Esophagus muscularis mucosa (tissue), 4 donors: Measurements from ENCODE around the gene RIMS3. TPM values are rescaled to one million over a fixed set of nuclear protein-coding genes. Genes with fewer than 3 reads are reported as not detected.

ENCODE experiments used
- DNase-seq: peaks from one replicate; pipeline ENCODE4 v3.0.0-alpha.2; 2017; ENCODE audit errors: extremely low spot score
- H3K27ac ChIP-seq, 4 donors: fragments of 200-600 bp; sonication (generic); replicated peaks in 1 of 4; 1 replicate in 3 of 4; 2 replicates in 1 of 4; pipeline ENCODE4 v1.5.1; 2016 to 2019; ENCODE audit warnings: mild to moderate bottlenecking in 1 of 4
- H3K27me3 ChIP-seq, 4 donors: fragments of 200-600 bp; sonication (generic); one replicate each; pipeline versions ENCODE4 v1.5.1 to v1.6.0; 2016 to 2019
- H3K36me3 ChIP-seq, 4 donors: fragments of 200-600 bp; sonication (generic); one replicate each; pipeline ENCODE4 v1.5.1; 2016 to 2019
- H3K4me1 ChIP-seq, 4 donors: fragments of 200-600 bp; sonication (generic); one replicate each; pipeline ENCODE4 v1.5.1; 2016 to 2019
- H3K4me3 ChIP-seq, 4 donors: fragments of 200-600 bp; sonication (generic); 1 replicate in 2 of 4; 2 replicates in 2 of 4; pipeline ENCODE4 v1.5.1; 2016 to 2019; ENCODE audit warnings: mild to moderate bottlenecking in 4 of 4, moderate library complexity in 1 of 4
- H3K9me3 ChIP-seq, 4 donors: fragments of 200-600 bp; sonication (generic); 1 replicate in 3 of 4; 2 replicates in 1 of 4; pipeline ENCODE4 v1.5.1; 2016 to 2019
- EP300 ChIP-seq: sonication (generic); formaldehyde crosslinking; IDR thresholded peaks from one replicate; pipeline ENCODE4 v1.6.1; 2017; ENCODE audit warnings: antibody characterized with exemption
- POLR2A ChIP-seq: fragments of 450-650 bp; IDR thresholded peaks from one replicate; pipeline ENCODE4 v1.6.1; 2017; ENCODE audit warnings: antibody characterized with exemption, moderate library complexity, mild to moderate bottlenecking, low read depth
- POLR2AphosphoS5 ChIP-seq, 2 donors: sonication (generic); formaldehyde crosslinking; IDR thresholded peaks; one replicate each; pipeline ENCODE4 v1.6.1; 2017; ENCODE audit warnings: antibody characterized with exemption in 2 of 2
- WGBS: methylation state at CpG from one replicate; pipeline ENCODE4 v1.1.5; 2018; 5-methylcytosine and 5-hydroxymethylcytosine counted together
- intact Hi-C: fragments of 100-400 bp; cut with DNase I; formaldehyde crosslinking; loops from one replicate; pipeline ENCODE4 v1.15.1; 2023
- total RNA-seq, 4 donors: library from RNA; depleted of rRNA; stranded (reverse); fragments of >200 nt; gene quantifications; one replicate each; pipeline versions ENCODE4 v1.1.0 to v1.2.1, GENCODE V29; 2016
- TF ChIP-seq, protein P1 (sequence below), 3 experiments: fragments of 200-600 bp in 2 of 3; fragments of 450-650 bp in 1 of 3; sonication (generic) in 2 of 3; IDR thresholded peaks; one replicate each; pipeline ENCODE4 v1.5.1; 2017 to 2019; ENCODE audit warnings: antibody characterized with exemption in 3 of 3, mild to moderate bottlenecking in 2 of 3, moderate library complexity in 1 of 3

RIMS3 gene
- total RNA-seq, 4 donors from 2014 or later, result 5.4 to 15.7 (median 9.2) TPM

DNA sequence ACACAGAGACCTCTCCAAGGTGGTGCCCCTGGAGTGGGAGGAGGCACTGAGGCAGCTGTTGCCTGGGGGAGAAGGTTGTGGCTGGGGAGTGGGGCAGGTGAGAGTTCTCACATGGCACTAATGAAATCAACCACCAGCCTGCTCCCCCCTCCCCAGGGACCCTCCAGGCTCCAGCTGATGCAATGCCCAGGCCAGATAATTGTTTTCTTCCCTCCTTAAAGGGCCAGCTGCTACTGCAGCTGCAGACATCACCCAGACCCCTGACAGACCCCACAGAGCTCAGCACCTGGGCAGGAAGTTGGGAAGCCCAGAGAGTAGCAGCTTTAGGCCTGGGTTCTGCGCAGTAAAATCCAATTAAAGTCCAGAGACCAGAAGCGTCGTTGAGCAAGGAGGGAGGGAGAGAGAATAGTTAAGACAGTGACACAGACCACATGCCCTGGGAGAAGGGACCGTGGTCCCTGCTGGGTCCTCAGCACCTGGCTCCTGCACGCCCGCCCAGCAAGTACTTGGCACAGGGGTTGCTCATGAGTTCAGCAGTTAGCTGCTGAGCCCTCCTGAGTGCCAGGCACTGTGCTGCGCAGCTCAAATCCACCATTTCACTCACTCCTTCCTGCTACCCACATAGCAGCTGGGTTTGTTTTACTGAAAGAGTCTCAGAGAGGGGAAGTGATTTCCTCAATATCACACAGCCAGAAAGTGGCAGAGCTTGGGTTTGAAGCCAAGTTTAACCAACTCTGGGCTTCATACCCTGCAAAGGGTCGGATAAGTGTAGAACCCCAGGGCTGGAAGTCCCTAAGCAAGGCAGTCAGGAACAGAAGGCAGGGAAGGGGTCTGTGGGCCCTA is 1.9 kb downstream of the RIMS3 start:
- Histone ChIP-seq H3K9me3 (no peaks in the 10 kb centered on the region), H3K4me3 (no peak overlapping the region)

DNA sequence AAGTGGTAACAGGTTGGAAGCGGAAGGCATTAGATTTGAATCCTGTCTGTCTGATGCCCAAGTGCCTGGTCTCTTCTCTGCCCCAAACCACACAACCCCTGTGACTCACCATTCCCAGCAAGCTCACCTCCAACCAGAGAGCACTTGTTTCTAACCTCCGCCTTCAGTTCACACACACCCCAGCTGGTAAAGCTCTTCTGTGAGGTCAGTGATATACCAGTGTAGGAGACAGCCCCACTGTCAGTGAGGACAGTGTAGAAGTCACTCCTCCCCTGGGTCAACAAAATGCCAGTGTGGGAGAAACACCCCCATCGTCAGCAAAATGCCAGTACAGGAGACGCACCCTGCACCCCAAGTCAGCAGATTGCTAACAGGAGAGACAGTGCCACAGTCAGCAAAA is 2.6 kb downstream of the RIMS3 start:
- no peak for DNase-seq
- TF ChIP-seq, protein P1, sequence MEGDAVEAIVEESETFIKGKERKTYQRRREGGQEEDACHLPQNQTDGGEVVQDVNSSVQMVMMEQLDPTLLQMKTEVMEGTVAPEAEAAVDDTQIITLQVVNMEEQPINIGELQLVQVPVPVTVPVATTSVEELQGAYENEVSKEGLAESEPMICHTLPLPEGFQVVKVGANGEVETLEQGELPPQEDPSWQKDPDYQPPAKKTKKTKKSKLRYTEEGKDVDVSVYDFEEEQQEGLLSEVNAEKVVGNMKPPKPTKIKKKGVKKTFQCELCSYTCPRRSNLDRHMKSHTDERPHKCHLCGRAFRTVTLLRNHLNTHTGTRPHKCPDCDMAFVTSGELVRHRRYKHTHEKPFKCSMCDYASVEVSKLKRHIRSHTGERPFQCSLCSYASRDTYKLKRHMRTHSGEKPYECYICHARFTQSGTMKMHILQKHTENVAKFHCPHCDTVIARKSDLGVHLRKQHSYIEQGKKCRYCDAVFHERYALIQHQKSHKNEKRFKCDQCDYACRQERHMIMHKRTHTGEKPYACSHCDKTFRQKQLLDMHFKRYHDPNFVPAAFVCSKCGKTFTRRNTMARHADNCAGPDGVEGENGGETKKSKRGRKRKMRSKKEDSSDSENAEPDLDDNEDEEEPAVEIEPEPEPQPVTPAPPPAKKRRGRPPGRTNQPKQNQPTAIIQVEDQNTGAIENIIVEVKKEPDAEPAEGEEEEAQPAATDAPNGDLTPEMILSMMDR (IDR thresholded peaks at IDR 0.05), result no peak
- TF ChIP-seq POLR2AphosphoS5 (IDR thresholded peaks at IDR 0.05) (no peak), POLR2A (no peak), EP300 (no peak)
- Histone ChIP-seq H3K4me3 (no peak overlapping the region), H3K4me1 (peaks cover 9 to 45% (median 31%) of the 10 kb centered on the region in 4 donors), H3K27ac (peak overlapping the region in 1 of 4 donors; percentile 10), H3K9me3 (no peaks in the 10 kb centered on the region), H3K27me3 (no peaks in the 10 kb centered on the region), H3K36me3 (no peaks in the 10 kb centered on the region)
- 85% methylated on average over 2 of the region's 4 CpGs for WGBS
- intact Hi-C loops, result no loop called here

More for the DNA sequence above, 1.9 kb downstream of the RIMS3 start:
- 64% methylated on average over 8 of the region's 8 CpGs for WGBS
- Histone ChIP-seq H3K27me3 (no peaks in the 10 kb centered on the region), H3K4me1 (peaks cover 9 to 46% (median 33%) of the 10 kb centered on the region in 4 donors), H3K36me3 (no peaks in the 10 kb centered on the region), H3K27ac (peak overlapping the region in 1 of 4 donors; percentile 10)
- no peak for DNase-seq
- intact Hi-C loops, result no loop called here
- TF ChIP-seq POLR2AphosphoS5 (IDR thresholded peaks at IDR 0.05) (no peak), POLR2A (no peak), EP300 (no peak)
- TF ChIP-seq, protein P1 (IDR thresholded peaks at IDR 0.05), result no peak

DNA sequence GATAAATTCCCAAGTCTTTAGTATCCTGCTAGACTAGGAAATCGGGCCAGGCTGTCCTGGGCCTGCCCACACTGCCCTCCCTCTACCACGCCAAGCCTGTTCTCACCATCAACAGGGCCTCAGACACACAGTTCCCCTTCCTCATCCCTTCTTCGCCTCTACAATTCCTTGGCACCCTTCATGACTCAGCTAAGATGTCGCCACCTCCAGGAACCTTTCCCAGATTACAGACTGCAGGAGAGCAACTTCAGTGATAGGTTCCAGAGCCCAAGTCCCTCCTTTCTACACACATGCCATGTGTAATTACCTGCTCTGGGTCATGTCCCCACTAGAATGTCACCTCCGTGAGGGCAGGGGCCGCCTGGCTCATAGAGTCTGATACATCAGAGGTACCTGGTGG is 3.3 kb downstream of the RIMS3 start:
- TF ChIP-seq POLR2A (no peak), EP300 (no peak), POLR2AphosphoS5 (IDR thresholded peaks at IDR 0.05) (no peak)
- TF ChIP-seq, protein P1 (IDR thresholded peaks at IDR 0.05), result no peak
- Histone ChIP-seq H3K4me3 (no peak overlapping the region), H3K27me3 (no peaks in the 10 kb centered on the region), H3K4me1 (peaks cover 9 to 44% (median 31%) of the 10 kb centered on the region in 4 donors), H3K27ac (no peak overlapping the region), H3K9me3 (no peaks in the 10 kb centered on the region), H3K36me3 (no peaks in the 10 kb centered on the region)
- no peak for DNase-seq
- WGBS, result 88% methylated on average over 6 of the region's 6 CpGs
- intact Hi-C loops, result no loop called here

DNA sequence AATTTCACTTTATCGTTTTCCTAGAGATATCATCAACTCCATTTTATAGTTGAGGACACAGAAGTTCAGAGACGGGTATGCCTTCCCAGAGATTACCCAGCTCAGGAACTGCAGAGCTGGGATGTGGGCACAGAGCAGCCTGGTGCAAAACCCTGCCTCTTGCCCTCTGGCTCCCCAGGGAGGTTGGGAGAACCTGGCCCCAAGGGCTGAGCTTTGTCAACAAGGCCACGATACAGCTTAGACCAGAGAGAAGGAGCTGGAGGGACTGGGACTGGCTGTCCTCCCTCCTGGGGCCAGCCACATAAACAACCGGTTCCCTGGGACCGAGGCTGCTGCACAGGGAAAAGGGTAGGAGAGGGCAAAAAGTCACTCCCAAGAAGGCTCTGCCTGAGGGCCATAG is 3.8 kb downstream of the RIMS3 start:
- intact Hi-C loops, result no loop called here
- DNase-seq, result no peak

More for the DNA sequence above, 3.8 kb downstream of the RIMS3 start:
- Histone ChIP-seq H3K27ac (no peak overlapping the region), H3K9me3 (no peaks in the 10 kb centered on the region), H3K36me3 (no peaks in the 10 kb centered on the region), H3K4me3 (no peak overlapping the region), H3K27me3 (no peaks in the 10 kb centered on the region), H3K4me1 (peaks cover 9 to 39% (median 31%) of the 10 kb centered on the region in 4 donors)
- WGBS, result 71% methylated on average over 5 of the region's 5 CpGs
- TF ChIP-seq POLR2AphosphoS5 (IDR thresholded peaks at IDR 0.05) (no peak), POLR2A (no peak), EP300 (no peak)
- TF ChIP-seq, protein P1 (IDR thresholded peaks at IDR 0.05), result no peak
